HTR-8/SVneo (cell line): ENCODE results near the gene TSLP.
A peak's percentile ranks its signal among the peaks of the same experiment; 100 is the strongest.

Experiments used
- DNase-seq: peaks from one replicate; pipeline ENCODE4 v3.0.0; 2011; ENCODE audit warnings: low spot score, mixed read lengths; ENCODE audit not compliant: insufficient read length
- FAIRE-seq: peaks from 2 replicates; lab custom pipeline; 2011; peaks lifted over from hg19 to GRCh38; lab: Jason Lieb, UNC

The TSLP gene

GRCh38 chr5:111071413-111071812, at the start of gene TSLP:
Gene TSLP (plus strand): TSS chr5:111071713. CDS start chr5:111071891, 178 bp downstream.
- no peak for FAIRE-seq
- DNase-seq: no peak

- DNase-seq (no peak), FAIRE-seq (no peak)
Observed at GRCh38 chr5:111022301-111022700, 49.2 kb upstream of the TSLP start.

- FAIRE-seq (no peak), DNase-seq (no peak)
Observed at GRCh38 chr5:111028865-111029264, 42.6 kb upstream of the TSLP start.

GRCh38 chr5:111043712-111044506, 27.6 kb upstream of the TSLP start:
- DNase-seq (no peak), FAIRE-seq (no peak)

- no peak for DNase-seq
- no peak for FAIRE-seq
Observed at GRCh38 chr5:111058064-111058463, 13.4 kb upstream of the TSLP start.

- no peak for DNase-seq
- FAIRE-seq: no peak
Observed at GRCh38 chr5:111060169-111060568, 11.3 kb upstream of the TSLP start.

GRCh38 chr5:111061618-111062017, 9.9 kb upstream of the TSLP start:
- FAIRE-seq (no peak), DNase-seq (no peak)

GRCh38 chr5:111063709-111064322, 7.7 kb upstream of the TSLP start:
- DNase-seq (no peak), FAIRE-seq (no peak)

- no peak for DNase-seq
- no peak for FAIRE-seq
Observed at GRCh38 chr5:111066261-111066938, 5.1 kb upstream of the TSLP start.

- no peak for DNase-seq
- no peak for FAIRE-seq
Observed at GRCh38 chr5:111068213-111068612, 3.3 kb upstream of the TSLP start.

- no peak for DNase-seq
- FAIRE-seq: no peak
Observed at GRCh38 chr5:111069839-111070238, 1.7 kb upstream of the TSLP start.

- DNase-seq: no peak
Observed at GRCh38 chr5:111070272-111071134, 1.0 kb upstream of the TSLP start.

GRCh38 chr5:111072949-111073682, 1.6 kb downstream of the TSLP start:
- FAIRE-seq: peak; percentile 23
- peak; percentile 28 for DNase-seq

More at GRCh38 chr5:111070272-111071134, 1.0 kb upstream of the TSLP start:
- FAIRE-seq: no peak

GRCh38 chr5:111074244-111074643, 2.7 kb downstream of the TSLP start:
- DNase-seq (no peak), FAIRE-seq (no peak)

- DNase-seq (no peak), FAIRE-seq (no peak)
Observed at GRCh38 chr5:111075520-111075919, 4.0 kb downstream of the TSLP start.

GRCh38 chr5:111076091-111076490, 4.6 kb downstream of the TSLP start:
- DNase-seq (no peak), FAIRE-seq (no peak)

- DNase-seq: no peak
- FAIRE-seq: no peak
Observed at GRCh38 chr5:111077678-111078077, 6.2 kb downstream of the TSLP start.

GRCh38 chr5:111079846-111080245, 8.3 kb downstream of the TSLP start:
- no peak for DNase-seq
- FAIRE-seq: no peak

GRCh38 chr5:111083323-111083722, 11.8 kb downstream of the TSLP start:
- FAIRE-seq: no peak
- DNase-seq: no peak
